ENCODE measurements around the gene ARHGEF17. TPM values are rescaled to one million over a fixed set of nuclear protein-coding genes. Genes with fewer than 3 reads are reported as not detected.

Gene ARHGEF17
- total and polyA plus RNA-seq, 2 of the 13 experiments (the other 11 are each of a cell fraction or from before 2014, with no cell fraction given): 10.7 to 28.8 TPM

DNA sequence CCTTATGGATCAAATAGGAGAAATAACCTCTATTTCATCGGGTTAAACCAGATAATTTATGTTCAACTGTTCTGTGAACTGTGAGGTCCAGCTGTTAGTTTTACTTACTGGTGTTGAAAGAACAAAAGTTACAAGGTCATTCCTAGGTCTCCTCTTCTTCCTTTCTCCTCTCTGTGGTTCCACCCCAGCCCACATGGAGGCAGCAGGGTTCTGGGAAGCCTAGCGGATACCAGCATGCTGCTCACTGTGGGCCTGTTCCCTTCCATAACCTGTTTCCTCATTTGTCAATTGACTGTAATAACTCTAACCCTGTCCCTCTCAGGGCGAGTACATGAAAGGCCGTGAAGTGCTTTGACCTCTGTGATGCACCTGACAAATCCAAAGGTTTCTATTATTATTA is 96.0 kb downstream of the ARHGEF17 start (continued):
- TF ChIP-seq, protein P1, sequence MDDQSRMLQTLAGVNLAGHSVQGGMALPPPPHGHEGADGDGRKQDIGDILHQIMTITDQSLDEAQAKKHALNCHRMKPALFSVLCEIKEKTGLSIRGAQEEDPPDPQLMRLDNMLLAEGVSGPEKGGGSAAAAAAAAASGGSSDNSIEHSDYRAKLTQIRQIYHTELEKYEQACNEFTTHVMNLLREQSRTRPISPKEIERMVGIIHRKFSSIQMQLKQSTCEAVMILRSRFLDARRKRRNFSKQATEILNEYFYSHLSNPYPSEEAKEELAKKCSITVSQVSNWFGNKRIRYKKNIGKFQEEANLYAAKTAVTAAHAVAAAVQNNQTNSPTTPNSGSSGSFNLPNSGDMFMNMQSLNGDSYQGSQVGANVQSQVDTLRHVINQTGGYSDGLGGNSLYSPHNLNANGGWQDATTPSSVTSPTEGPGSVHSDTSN (CRISPR knock-in tag; IDR thresholded peaks at IDR 0.05; ENCODE audit: borderline replicate concordance): no peak
- TF ChIP-seq ESRRA (CRISPR knock-in tag; IDR thresholded peaks at IDR 0.05; ENCODE audit: low read depth) (peak; percentile 74; the same call in 1 of the 2 replicates), STAG1 (CRISPR knock-in tag; IDR thresholded peaks at IDR 0.05) (peak; percentile 92), ZNF335 (CRISPR knock-in tag; IDR thresholded peaks at IDR 0.05) (no peak), SP4 (CRISPR knock-in tag; IDR thresholded peaks at IDR 0.05) (no peak), KAT8 (CRISPR knock-in tag; IDR thresholded peaks at IDR 0.05) (0 out of 2 replicates have a peak, but pooled peaks have one; percentile 43), SNAI1 (CRISPR knock-in tag; IDR thresholded peaks at IDR 0.05; ENCODE audit: borderline replicate concordance) (no peak), TSC22D2 (CRISPR knock-in tag; IDR thresholded peaks at IDR 0.05; ENCODE audit: borderline replicate concordance) (no peak), ZNF547 (CRISPR knock-in tag; IDR thresholded peaks at IDR 0.05) (no peak), ZNF616 (CRISPR knock-in tag; IDR thresholded peaks at IDR 0.05; ENCODE audit: low read depth) (no peak), ZSCAN9 (CRISPR knock-in tag; IDR thresholded peaks at IDR 0.05; ENCODE audit: borderline replicate concordance) (no peak), SALL1 (CRISPR knock-in tag; IDR thresholded peaks at IDR 0.05) (peak; percentile 23; the same call in 1 of the 2 replicates), SIN3A (IDR thresholded peaks at IDR 0.05; ENCODE audit: borderline replicate concordance, low read depth, low read length) (no peak), ELF3 (CRISPR knock-in tag; IDR thresholded peaks at IDR 0.05) (peak; percentile 32; the same call in 1 of the 2 replicates), JUN (CRISPR knock-in tag; IDR thresholded peaks at IDR 0.05) (no peak), ARID2 (CRISPR knock-in tag; IDR thresholded peaks at IDR 0.05; ENCODE audit: borderline replicate concordance) (no peak), THAP11 (CRISPR knock-in tag; IDR thresholded peaks at IDR 0.05) (peak; percentile 56; the same call in 1 of the 2 replicates)
- TF ChIP-seq, protein P2, sequence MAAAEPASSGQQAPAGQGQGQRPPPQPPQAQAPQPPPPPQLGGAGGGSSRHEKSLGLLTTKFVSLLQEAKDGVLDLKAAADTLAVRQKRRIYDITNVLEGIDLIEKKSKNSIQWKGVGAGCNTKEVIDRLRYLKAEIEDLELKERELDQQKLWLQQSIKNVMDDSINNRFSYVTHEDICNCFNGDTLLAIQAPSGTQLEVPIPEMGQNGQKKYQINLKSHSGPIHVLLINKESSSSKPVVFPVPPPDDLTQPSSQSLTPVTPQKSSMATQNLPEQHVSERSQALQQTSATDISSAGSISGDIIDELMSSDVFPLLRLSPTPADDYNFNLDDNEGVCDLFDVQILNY (CRISPR knock-in tag; conservative IDR thresholded peaks at IDR 0.05): no peak
- TF ChIP-seq, protein P3, sequence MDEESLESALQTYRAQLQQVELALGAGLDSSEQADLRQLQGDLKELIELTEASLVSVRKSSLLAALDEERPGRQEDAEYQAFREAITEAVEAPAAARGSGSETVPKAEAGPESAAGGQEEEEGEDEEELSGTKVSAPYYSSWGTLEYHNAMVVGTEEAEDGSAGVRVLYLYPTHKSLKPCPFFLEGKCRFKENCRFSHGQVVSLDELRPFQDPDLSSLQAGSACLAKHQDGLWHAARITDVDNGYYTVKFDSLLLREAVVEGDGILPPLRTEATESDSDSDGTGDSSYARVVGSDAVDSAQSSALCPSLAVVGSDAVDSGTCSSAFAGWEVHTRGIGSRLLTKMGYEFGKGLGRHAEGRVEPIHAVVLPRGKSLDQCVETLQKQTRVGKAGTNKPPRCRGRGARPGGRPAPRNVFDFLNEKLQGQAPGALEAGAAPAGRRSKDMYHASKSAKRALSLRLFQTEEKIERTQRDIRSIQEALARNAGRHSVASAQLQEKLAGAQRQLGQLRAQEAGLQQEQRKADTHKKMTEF (CRISPR knock-in tag; IDR thresholded peaks at IDR 0.05): 0 out of 2 replicates have a peak, but pooled peaks have one; percentile 26
- TF ChIP-seq, protein P4, sequence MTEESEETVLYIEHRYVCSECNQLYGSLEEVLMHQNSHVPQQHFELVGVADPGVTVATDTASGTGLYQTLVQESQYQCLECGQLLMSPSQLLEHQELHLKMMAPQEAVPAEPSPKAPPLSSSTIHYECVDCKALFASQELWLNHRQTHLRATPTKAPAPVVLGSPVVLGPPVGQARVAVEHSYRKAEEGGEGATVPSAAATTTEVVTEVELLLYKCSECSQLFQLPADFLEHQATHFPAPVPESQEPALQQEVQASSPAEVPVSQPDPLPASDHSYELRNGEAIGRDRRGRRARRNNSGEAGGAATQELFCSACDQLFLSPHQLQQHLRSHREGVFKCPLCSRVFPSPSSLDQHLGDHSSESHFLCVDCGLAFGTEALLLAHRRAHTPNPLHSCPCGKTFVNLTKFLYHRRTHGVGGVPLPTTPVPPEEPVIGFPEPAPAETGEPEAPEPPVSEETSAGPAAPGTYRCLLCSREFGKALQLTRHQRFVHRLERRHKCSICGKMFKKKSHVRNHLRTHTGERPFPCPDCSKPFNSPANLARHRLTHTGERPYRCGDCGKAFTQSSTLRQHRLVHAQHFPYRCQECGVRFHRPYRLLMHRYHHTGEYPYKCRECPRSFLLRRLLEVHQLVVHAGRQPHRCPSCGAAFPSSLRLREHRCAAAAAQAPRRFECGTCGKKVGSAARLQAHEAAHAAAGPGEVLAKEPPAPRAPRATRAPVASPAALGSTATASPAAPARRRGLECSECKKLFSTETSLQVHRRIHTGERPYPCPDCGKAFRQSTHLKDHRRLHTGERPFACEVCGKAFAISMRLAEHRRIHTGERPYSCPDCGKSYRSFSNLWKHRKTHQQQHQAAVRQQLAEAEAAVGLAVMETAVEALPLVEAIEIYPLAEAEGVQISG (CRISPR knock-in tag; IDR thresholded peaks at IDR 0.05): peak; percentile 94
- TF ChIP-seq, protein P5, sequence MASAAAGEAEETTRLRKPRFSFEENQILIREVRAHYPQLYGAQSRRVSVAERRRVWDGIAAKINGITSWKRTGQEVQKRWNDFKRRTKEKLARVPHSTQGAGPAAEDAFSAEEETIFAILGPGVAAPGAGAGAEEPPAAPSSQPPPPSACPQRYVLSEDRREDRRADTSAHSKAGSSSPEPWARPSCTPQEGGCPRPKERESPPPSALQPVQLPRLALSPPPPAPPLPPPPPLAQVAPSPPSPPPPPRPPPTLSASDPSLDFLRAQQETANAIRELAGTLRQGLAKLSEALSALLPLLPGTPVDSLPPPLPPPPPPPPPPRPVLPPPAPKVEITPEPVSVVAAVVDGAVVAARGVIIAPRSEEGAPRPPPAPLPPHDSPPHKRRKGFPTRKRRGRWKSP (CRISPR knock-in tag; IDR thresholded peaks at IDR 0.05): no peak
- TF ChIP-seq, protein P6, sequence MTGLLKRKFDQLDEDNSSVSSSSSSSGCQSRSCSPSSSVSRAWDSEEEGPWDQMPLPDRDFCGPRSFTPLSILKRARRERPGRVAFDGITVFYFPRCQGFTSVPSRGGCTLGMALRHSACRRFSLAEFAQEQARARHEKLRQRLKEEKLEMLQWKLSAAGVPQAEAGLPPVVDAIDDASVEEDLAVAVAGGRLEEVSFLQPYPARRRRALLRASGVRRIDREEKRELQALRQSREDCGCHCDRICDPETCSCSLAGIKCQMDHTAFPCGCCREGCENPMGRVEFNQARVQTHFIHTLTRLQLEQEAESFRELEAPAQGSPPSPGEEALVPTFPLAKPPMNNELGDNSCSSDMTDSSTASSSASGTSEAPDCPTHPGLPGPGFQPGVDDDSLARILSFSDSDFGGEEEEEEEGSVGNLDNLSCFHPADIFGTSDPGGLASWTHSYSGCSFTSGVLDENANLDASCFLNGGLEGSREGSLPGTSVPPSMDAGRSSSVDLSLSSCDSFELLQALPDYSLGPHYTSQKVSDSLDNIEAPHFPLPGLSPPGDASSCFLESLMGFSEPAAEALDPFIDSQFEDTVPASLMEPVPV (CRISPR knock-in tag; IDR thresholded peaks at IDR 0.05): no peak

Data from HepG2 (cell line).